ENCODE results near the gene TTC19. TPM values are rescaled to one million over a fixed set of nuclear protein-coding genes. Genes with fewer than 3 reads are reported as not detected.

TTC19 gene
- total RNA-seq, 6 donors from 2014 or later: 33.2 to 229 (median 92.9) TPM

DNA sequence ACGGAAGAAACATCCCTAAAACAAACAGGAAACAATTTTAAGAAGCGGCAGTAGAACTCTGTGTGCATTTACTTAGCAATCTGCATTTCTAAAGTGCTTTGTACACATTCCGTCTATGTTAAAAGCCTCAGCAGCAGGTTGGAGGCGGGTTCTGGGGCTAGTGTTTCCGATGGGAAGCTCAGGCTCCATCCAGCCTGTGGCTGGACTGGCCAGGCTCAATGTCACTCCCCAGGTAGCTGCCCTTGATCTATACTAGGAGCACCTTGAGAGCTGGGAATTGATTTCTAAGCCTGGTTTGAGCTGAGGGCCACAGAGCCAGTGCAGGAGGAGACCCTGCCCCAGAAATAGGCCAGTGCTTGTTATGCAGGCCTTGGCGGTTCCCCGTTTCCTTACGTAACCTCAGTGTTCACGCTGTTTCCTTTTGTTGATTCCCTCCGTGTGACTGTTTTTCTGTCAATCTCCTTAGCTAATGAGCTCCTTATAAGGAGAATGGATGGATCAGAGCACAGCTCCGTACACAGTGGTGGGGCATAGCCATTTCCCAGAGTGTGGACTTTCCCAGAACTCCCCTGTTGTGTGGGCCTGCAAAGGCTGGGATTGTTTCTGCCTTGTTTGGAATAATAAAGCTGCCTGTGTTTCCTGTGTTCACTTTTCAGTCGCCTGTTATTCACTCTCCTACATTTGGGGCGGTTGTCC is 33.3 kb upstream of the TTC19 start:
- Histone ChIP-seq H3K36me3 (no peaks in the 10 kb centered on the region), H3K27me3 (no peaks in the 10 kb centered on the region), H3K27ac (peak overlapping the region; percentile 67 to 88 (median 84)), H3K9me3 (no peaks in the 10 kb centered on the region), H3K4me1 (peaks cover 18 to 27% (median 25%) of the 10 kb centered on the region in 4 donors), H3K4me3 (peak overlapping the region in 2 of 4 donors; percentile 1 to 27)
- WGBS, 2 donors: 35 to 42% methylated on average over 13 of the region's 13 CpGs
- DNase-seq (peak in 1 of 2 donors; percentile 94), ATAC-seq (ENCODE audit: low FRiP score in 2 of 2) (peak; percentile 73 to 94)
- TF ChIP-seq POLR2A (IDR thresholded peaks at IDR 0.05): peak in 1 of 4 donors; percentile 37
- TF ChIP-seq POLR2AphosphoS5 (IDR thresholded peaks at IDR 0.05): peak in 1 of 2 donors; percentile 4
- TF ChIP-seq, protein P1, sequence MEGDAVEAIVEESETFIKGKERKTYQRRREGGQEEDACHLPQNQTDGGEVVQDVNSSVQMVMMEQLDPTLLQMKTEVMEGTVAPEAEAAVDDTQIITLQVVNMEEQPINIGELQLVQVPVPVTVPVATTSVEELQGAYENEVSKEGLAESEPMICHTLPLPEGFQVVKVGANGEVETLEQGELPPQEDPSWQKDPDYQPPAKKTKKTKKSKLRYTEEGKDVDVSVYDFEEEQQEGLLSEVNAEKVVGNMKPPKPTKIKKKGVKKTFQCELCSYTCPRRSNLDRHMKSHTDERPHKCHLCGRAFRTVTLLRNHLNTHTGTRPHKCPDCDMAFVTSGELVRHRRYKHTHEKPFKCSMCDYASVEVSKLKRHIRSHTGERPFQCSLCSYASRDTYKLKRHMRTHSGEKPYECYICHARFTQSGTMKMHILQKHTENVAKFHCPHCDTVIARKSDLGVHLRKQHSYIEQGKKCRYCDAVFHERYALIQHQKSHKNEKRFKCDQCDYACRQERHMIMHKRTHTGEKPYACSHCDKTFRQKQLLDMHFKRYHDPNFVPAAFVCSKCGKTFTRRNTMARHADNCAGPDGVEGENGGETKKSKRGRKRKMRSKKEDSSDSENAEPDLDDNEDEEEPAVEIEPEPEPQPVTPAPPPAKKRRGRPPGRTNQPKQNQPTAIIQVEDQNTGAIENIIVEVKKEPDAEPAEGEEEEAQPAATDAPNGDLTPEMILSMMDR (IDR thresholded peaks at IDR 0.05): no peak

- Histone ChIP-seq H3K4me3 (peak overlapping the region in 2 of 4 donors; percentile 1 to 27), H3K9me3 (no peaks in the 10 kb centered on the region), H3K27ac (peak overlapping the region; percentile 67 to 88 (median 84)), H3K4me1 (peaks cover 18 to 27% (median 25%) of the 10 kb centered on the region in 4 donors), H3K27me3 (no peaks in the 10 kb centered on the region), H3K36me3 (no peaks in the 10 kb centered on the region)
- ATAC-seq (ENCODE audit: low FRiP score in 2 of 2) (peak; percentile 51 to 87), DNase-seq (peak; percentile 29 to 86)
- WGBS, 2 donors: 34 to 53% methylated on average over 11 of the region's 11 CpGs
- TF ChIP-seq EP300 (IDR thresholded peaks at IDR 0.05) (no peak), POLR2AphosphoS5 (IDR thresholded peaks at IDR 0.05) (peak in 1 of 2 donors; percentile 17), POLR2A (IDR thresholded peaks at IDR 0.05) (no peak)
- TF ChIP-seq, protein P1 (IDR thresholded peaks at IDR 0.05): no peak
Measured at GRCh38 chr17:15966879-15967248, 32.8 kb upstream of the TTC19 start.

GRCh38 chr17:15967706-15968399 is 31.8 kb upstream of the TTC19 start:
- H3K27ac ChIP-seq: peak overlapping the region in 3 of 4 donors; percentile 67 to 88 (median 84)
- H3K27me3 ChIP-seq: no peaks in the 10 kb centered on the region
- no peak for ATAC-seq (ENCODE audit: low FRiP score in 2 of 2)
- H3K4me3 ChIP-seq: no peak overlapping the region
- peaks cover 18 to 28% (median 26%) of the 10 kb centered on the region in 4 donors for H3K4me1 ChIP-seq
- no peaks in the 10 kb centered on the region for H3K36me3 ChIP-seq
- no peaks in the 10 kb centered on the region for H3K9me3 ChIP-seq
- TF ChIP-seq, protein P1 (IDR thresholded peaks at IDR 0.05): no peak
- TF ChIP-seq POLR2A (IDR thresholded peaks at IDR 0.05): no peak
- no peak for TF ChIP-seq EP300 (IDR thresholded peaks at IDR 0.05)
- no peak for TF ChIP-seq POLR2AphosphoS5 (IDR thresholded peaks at IDR 0.05)
- WGBS, 2 donors: 82 to 88% methylated on average over 9 to 11 of the region's 11 CpGs
- no peak for DNase-seq

GRCh38 chr17:15969463-15969862 is 30.2 kb upstream of the TTC19 start:
- WGBS, 2 donors: 94 to 96% methylated on average over 8 of the region's 8 CpGs

GRCh38 chr17:15970500-15970899 is 29.1 kb upstream of the TTC19 start:
- TF ChIP-seq POLR2AphosphoS5 (IDR thresholded peaks at IDR 0.05): no peak
- no peak for TF ChIP-seq EP300 (IDR thresholded peaks at IDR 0.05)
- TF ChIP-seq, protein P1 (IDR thresholded peaks at IDR 0.05): no peak
- no peak for TF ChIP-seq POLR2A (IDR thresholded peaks at IDR 0.05)
- peaks cover 18 to 28% (median 22%) of the 10 kb centered on the region in 4 donors for H3K4me1 ChIP-seq
- 83 to 94% methylated on average over 2 of the region's 2 CpGs for WGBS, 2 donors
- ATAC-seq (ENCODE audit: low FRiP score in 2 of 2) (no peak), DNase-seq (no peak)
- H3K27ac ChIP-seq: no peak overlapping the region
- no peaks in the 10 kb centered on the region for H3K9me3 ChIP-seq
- no peaks in the 10 kb centered on the region for H3K27me3 ChIP-seq
- no peak overlapping the region for H3K4me3 ChIP-seq
- H3K36me3 ChIP-seq: peaks cover 0 to 7% (median 2%) of the 10 kb centered on the region in 4 donors

More at GRCh38 chr17:15969463-15969862, 30.2 kb upstream of the TTC19 start:
- Histone ChIP-seq H3K9me3 (no peaks in the 10 kb centered on the region), H3K4me1 (peaks cover 18 to 32% (median 27%) of the 10 kb centered on the region in 4 donors), H3K36me3 (no peaks in the 10 kb centered on the region), H3K27ac (no peak overlapping the region), H3K27me3 (no peaks in the 10 kb centered on the region), H3K4me3 (no peak overlapping the region)
- ATAC-seq (ENCODE audit: low FRiP score in 2 of 2) (no peak), DNase-seq (no peak)
- no peak for TF ChIP-seq POLR2AphosphoS5 (IDR thresholded peaks at IDR 0.05)
- TF ChIP-seq POLR2A (IDR thresholded peaks at IDR 0.05): no peak
- no peak for TF ChIP-seq EP300 (IDR thresholded peaks at IDR 0.05)

Measured in upper lobe of left lung (tissue), 6 donors.